ENCODE measurements around the gene SETD1B.
"Not testable (repeated sequence)": the region's sequence is repeated elsewhere in the genome, so short reads cannot be mapped to it uniquely, and the experiment has no call there.

SETD1B gene

GRCh38 chr12:121861636-121862254, 57.9 kb downstream of the SETD1B start:
- Histone ChIP-seq H3K4me2 (ENCODE audit: low read length) (no peak overlapping the region), H3K9me3 (ENCODE audit: control insufficient read depth, insufficient read depth, low read length) (no peaks in the 10 kb centered on the region), H3K79me2 (ENCODE audit: control insufficient read depth, low read length) (no peaks in the 10 kb centered on the region), H3K27ac (ENCODE audit: low read depth, low read length) (no peak overlapping the region), H3K27me3 (ENCODE audit: control insufficient read depth, low read length) (peaks cover 4% of the 10 kb centered on the region; the same call in 1 of the 2 replicates), H3K9me2 (replicated peaks; ENCODE audit: control insufficient read depth, low read length) (no peaks in the 10 kb centered on the region), H3K4me3 (ENCODE audit: low read length) (no peak overlapping the region), H3K36me3 (ENCODE audit: control insufficient read depth, low read length) (no peaks in the 10 kb centered on the region), H3K4me1 (ENCODE audit: control insufficient read depth, low read length) (peaks cover 3% of the 10 kb centered on the region; the same call in 1 of the 2 replicates), H4K20me1 (ENCODE audit: control insufficient read depth, insufficient read depth, low read depth, low read length) (no peaks in the 10 kb centered on the region), H3F3A (ENCODE audit: control insufficient read depth, insufficient read depth) (no peaks in the 10 kb centered on the region)
- no peak for TF ChIP-seq CTCF (IDR thresholded peaks at IDR 0.05; ENCODE audit: low read depth, low read length, poor library complexity, severe bottlenecking)
- no peak for TF ChIP-seq EZH2phosphoT487 (IDR thresholded peaks at IDR 0.05; ENCODE audit: borderline replicate concordance, low read length)

- no peaks in the 10 kb centered on the region for H3K79me2 ChIP-seq (ENCODE audit: control insufficient read depth, low read length)
- no peaks in the 10 kb centered on the region for H3F3A ChIP-seq (ENCODE audit: control insufficient read depth, insufficient read depth)
- H4K20me1 ChIP-seq (ENCODE audit: control insufficient read depth, insufficient read depth, low read depth, low read length): no peaks in the 10 kb centered on the region
- peaks cover 6% of the 10 kb centered on the region; the same call in 1 of the 2 replicates for H3K27me3 ChIP-seq (ENCODE audit: control insufficient read depth, low read length)
- H3K9me3 ChIP-seq (ENCODE audit: control insufficient read depth, insufficient read depth, low read length): no peaks in the 10 kb centered on the region
- H3K4me2 ChIP-seq (ENCODE audit: low read length): no peak overlapping the region
- no peaks in the 10 kb centered on the region for H3K9me2 ChIP-seq (replicated peaks; ENCODE audit: control insufficient read depth, low read length)
- no peak for TF ChIP-seq EZH2phosphoT487 (IDR thresholded peaks at IDR 0.05; ENCODE audit: borderline replicate concordance, low read length)
- TF ChIP-seq CTCF (IDR thresholded peaks at IDR 0.05; ENCODE audit: low read depth, low read length, poor library complexity, severe bottlenecking): no peak
- no peak overlapping the region for H3K4me3 ChIP-seq (ENCODE audit: low read length)
- H3K27ac ChIP-seq (ENCODE audit: low read depth, low read length): no peak overlapping the region
- H3K4me1 ChIP-seq (ENCODE audit: control insufficient read depth, low read length): no peaks in the 10 kb centered on the region
- H3K36me3 ChIP-seq (ENCODE audit: control insufficient read depth, low read length): no peaks in the 10 kb centered on the region
Observed at GRCh38 chr12:121866331-121866730, 62.5 kb downstream of the SETD1B start.

- not testable (repeated sequence) for H3K9me2 ChIP-seq (replicated peaks; ENCODE audit: control insufficient read depth, low read length); H3K27me3 ChIP-seq (ENCODE audit: control insufficient read depth, low read length); H3K9me3 ChIP-seq (ENCODE audit: control insufficient read depth, insufficient read depth, low read length); H3K79me2 ChIP-seq (ENCODE audit: control insufficient read depth, low read length); H3K4me1 ChIP-seq (ENCODE audit: control insufficient read depth, low read length); H3K4me3 ChIP-seq (ENCODE audit: low read length); H3K4me2 ChIP-seq (ENCODE audit: low read length); H4K20me1 ChIP-seq (ENCODE audit: control insufficient read depth, insufficient read depth, low read depth, low read length); H3F3A ChIP-seq (ENCODE audit: control insufficient read depth, insufficient read depth); H3K36me3 ChIP-seq (ENCODE audit: control insufficient read depth, low read length); H3K27ac ChIP-seq (ENCODE audit: low read depth, low read length)
Observed at GRCh38 chr12:121869229-121869628, 65.4 kb downstream of the SETD1B start.

GRCh38 chr12:121871467-121871866, 67.7 kb downstream of the SETD1B start:
- TF ChIP-seq EZH2phosphoT487 (IDR thresholded peaks at IDR 0.05; ENCODE audit: borderline replicate concordance, low read length) (no peak), CTCF (IDR thresholded peaks at IDR 0.05; ENCODE audit: low read depth, low read length, poor library complexity, severe bottlenecking) (no peak)
- H3K79me2 ChIP-seq (ENCODE audit: control insufficient read depth, low read length): no peaks in the 10 kb centered on the region
- H3K27me3 ChIP-seq (ENCODE audit: control insufficient read depth, low read length): 0 out of 2 replicates have a peak, but pooled peaks cover 3% of the 10 kb centered on the region
- no peaks in the 10 kb centered on the region for H3K9me2 ChIP-seq (replicated peaks; ENCODE audit: control insufficient read depth, low read length)
- H3F3A ChIP-seq (ENCODE audit: control insufficient read depth, insufficient read depth): no peaks in the 10 kb centered on the region
- H3K4me1 ChIP-seq (ENCODE audit: control insufficient read depth, low read length): no peaks in the 10 kb centered on the region
- no peak overlapping the region for H3K27ac ChIP-seq (ENCODE audit: low read depth, low read length)
- no peaks in the 10 kb centered on the region for H3K9me3 ChIP-seq (ENCODE audit: control insufficient read depth, insufficient read depth, low read length)
- H3K36me3 ChIP-seq (ENCODE audit: control insufficient read depth, low read length): no peaks in the 10 kb centered on the region
- no peak overlapping the region for H3K4me2 ChIP-seq (ENCODE audit: low read length)
- H4K20me1 ChIP-seq (ENCODE audit: control insufficient read depth, insufficient read depth, low read depth, low read length): no peaks in the 10 kb centered on the region
- no peak overlapping the region for H3K4me3 ChIP-seq (ENCODE audit: low read length)

Data from DOHH2 (cell line).